Neuron (in vitro differentiated cells): ENCODE results near the gene AGAP1.

ENCODE experiments used
- H2AFZ ChIP-seq: one replicate; pipeline ENCODE4 v1.6.1; 2013; ENCODE audit warnings: low read depth, mild to moderate bottlenecking, inconsistent platforms, low read length, moderate library complexity
- H3K27me3 ChIP-seq: one replicate; pipeline ENCODE4 v1.6.1; 2013; ENCODE audit warnings: low read length; ENCODE audit not compliant: insufficient read depth
- H3K36me3 ChIP-seq: one replicate; pipeline ENCODE4 v1.6.1; 2013; ENCODE audit warnings: low read length; ENCODE audit not compliant: insufficient read depth
- H3K4me1 ChIP-seq: one replicate; pipeline ENCODE4 v1.6.1; 2013; ENCODE audit warnings: low read length; ENCODE audit not compliant: insufficient read depth
- H3K4me3 ChIP-seq: 2 replicates; pipeline ENCODE4 v1.5.1; 2013; ENCODE audit warnings: mild to moderate bottlenecking, low read length, moderate library complexity
- H3K9me3 ChIP-seq: one replicate; pipeline ENCODE4 v1.6.1; 2013; ENCODE audit warnings: low read length

Gene AGAP1

DNA sequence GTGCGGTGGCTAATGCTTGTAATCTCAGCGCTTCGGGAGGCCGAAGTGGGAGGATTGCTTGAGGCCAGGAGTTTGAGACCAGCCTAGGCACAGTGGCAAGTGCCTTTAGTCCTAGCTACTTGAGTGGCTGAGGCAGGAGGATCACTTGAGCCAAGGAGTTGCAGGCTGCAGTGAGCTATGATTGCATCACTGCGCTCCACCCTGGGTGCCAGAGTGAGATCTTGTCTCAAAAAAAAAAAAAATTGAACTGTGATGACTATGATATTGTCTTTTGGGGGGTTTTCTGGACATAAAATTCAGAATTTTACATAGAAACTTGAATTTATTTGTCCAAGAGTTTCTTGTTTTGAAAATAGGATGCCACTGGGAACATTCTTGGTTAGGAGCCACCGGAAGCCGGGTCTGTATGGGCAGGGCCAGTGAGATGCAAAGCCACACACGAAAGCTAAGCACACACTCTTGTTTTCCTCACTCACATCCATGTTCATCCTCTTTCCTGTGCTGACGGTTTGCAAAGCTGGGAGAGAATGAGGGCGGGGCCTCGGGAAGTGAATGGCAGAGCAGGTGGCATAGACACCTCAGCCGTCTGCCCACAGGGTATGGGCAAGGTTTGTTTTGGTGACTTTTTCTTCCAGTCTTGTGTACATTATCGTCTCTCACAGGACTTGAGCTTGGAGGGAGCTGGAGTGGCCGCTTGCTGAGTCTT, 12.6 kb downstream of the AGAP1 start:
- Histone ChIP-seq H3K36me3 (no peaks in the 10 kb centered on the region), H3K4me3 (no peak overlapping the region), H3K9me3 (no peaks in the 10 kb centered on the region), H3K4me1 (peaks cover 29% of the 10 kb centered on the region), H3K27me3 (no peaks in the 10 kb centered on the region), H2AFZ (no peak overlapping the region)

GRCh38 chr2:235506997-235507615, 13.3 kb downstream of the AGAP1 start:
- Histone ChIP-seq H2AFZ (no peak overlapping the region), H3K4me1 (peaks cover 23% of the 10 kb centered on the region), H3K27me3 (no peaks in the 10 kb centered on the region), H3K9me3 (no peaks in the 10 kb centered on the region), H3K4me3 (no peak overlapping the region), H3K36me3 (no peaks in the 10 kb centered on the region)

DNA sequence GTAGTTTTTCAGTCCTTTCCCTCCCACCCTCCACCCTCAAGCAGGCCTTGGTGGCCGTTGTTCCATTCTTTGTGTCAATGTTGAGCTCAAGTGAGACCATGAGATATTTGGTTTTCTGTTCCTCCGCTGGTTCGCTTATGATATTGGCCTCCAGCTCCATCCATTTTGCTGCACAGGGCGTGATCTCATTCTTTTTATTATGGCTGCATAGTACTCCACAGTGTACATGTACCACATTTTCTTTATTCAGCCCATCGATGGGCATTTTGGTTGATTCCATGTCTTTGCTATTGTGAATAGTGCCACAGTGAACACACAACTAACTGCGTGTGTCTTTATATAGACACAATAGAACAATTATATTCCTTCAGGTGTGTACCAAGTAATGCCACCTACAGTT, 14.1 kb downstream of the AGAP1 start:
- H3K9me3 ChIP-seq: no peaks in the 10 kb centered on the region
- H3K27me3 ChIP-seq: no peaks in the 10 kb centered on the region
- H3K36me3 ChIP-seq: no peaks in the 10 kb centered on the region
- peaks cover 17% of the 10 kb centered on the region for H3K4me1 ChIP-seq
- H3K4me3 ChIP-seq: no peak overlapping the region
- H2AFZ ChIP-seq: no peak overlapping the region

GRCh38 chr2:235508371-235509160, 14.7 kb downstream of the AGAP1 start:
- Histone ChIP-seq H2AFZ (no peak overlapping the region), H3K9me3 (no peaks in the 10 kb centered on the region), H3K4me3 (no peak overlapping the region), H3K4me1 (peaks cover 14% of the 10 kb centered on the region), H3K27me3 (no peaks in the 10 kb centered on the region), H3K36me3 (no peaks in the 10 kb centered on the region)

DNA sequence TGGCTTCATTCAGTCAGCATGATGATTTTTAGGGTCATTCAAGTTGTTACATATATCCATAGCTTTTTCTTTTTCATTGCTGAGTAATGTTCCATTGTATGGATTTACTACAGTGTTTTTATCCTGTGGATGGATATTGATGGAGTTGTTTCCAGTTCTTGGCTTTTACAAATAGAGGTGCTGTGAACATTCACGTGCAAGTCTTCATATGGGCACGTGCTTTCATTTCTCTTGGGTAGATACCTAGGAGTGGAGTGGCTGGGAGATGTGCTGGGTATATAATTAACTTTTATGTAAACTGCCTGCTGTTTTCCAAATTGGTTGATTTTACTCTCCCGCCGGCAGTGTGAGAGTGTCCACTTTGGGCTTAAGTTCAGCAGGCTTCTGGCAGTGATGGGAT, 16.5 kb downstream of the AGAP1 start:
- Histone ChIP-seq H3K36me3 (no peaks in the 10 kb centered on the region), H3K9me3 (peaks cover 3% of the 10 kb centered on the region), H3K4me1 (peaks cover 4% of the 10 kb centered on the region), H3K4me3 (no peak overlapping the region), H2AFZ (no peak overlapping the region), H3K27me3 (no peaks in the 10 kb centered on the region)

DNA sequence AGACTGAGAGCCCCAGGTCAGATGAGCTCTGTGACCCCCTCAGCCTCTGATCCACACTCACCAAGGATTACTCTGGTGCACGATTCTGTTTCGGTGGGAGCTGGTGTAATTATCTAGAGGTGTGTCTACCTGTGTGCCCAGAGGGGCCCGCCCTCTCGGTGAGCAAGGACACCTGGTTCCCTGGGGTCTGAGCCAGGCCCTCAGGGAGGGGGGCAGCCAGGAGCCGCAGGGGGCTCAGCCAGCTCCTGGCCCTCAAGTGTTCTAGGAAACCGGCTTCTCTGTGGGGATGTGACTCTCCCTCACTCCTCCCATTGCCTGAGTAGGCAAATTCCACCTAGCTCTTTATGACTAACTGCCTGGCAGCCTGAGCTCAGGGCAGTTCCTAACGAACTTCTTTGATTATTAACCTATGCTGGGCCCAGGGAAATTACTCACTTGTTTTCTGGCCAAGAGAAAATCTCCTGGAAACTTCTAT, 17.4 kb downstream of the AGAP1 start:
- Histone ChIP-seq H2AFZ (no peak overlapping the region), H3K4me1 (no peaks in the 10 kb centered on the region), H3K9me3 (peaks cover 3% of the 10 kb centered on the region), H3K4me3 (no peak overlapping the region), H3K27me3 (no peaks in the 10 kb centered on the region), H3K36me3 (no peaks in the 10 kb centered on the region)

DNA sequence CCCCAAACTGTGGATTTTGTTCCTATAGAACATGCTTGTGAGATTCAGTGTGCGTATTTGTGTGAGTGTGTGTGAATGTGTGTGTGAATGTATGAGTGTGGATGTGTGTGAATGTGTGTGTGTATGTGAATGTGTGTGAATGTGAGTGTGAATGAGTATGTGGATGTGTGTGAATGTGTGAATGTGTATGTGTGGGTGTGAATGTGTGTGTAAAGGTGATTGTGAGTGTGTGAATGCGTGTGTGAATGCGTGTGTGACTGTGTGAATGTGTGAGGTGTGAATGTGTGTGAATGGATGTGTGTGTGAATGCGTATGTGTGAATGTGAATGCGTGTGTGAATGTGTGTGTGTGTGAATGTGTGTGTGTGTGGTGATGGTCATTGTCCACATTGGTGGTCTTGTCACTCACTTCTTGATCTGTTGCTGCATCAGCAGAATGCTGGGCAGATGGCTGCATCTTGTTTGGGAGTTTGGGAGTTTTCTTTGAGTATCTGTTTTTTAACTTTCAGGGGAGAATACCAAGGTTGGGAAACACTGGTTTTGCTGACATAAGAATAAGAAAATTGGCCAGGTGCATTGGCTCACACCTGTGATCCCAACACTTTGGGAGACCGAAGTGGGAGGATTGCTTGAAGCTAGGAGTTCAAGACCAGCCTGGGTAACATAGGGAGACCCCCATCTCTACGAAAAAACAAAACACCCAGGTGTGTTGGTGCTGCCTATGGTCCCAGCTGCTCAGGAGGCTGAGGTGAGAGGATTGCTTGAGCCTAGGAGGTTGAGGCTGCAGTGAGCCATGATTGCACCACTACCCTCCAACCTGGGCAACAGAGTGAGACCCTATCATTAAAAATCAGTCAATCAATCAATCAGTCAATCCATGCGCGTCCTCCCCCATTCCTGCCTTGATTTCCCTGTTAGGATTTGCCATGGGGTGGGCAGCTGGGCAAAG, 18.2 kb downstream of the AGAP1 start:
- Histone ChIP-seq H3K27me3 (no peaks in the 10 kb centered on the region), H2AFZ (no peak overlapping the region), H3K9me3 (peaks cover 8% of the 10 kb centered on the region), H3K4me3 (no peak overlapping the region), H3K4me1 (no peaks in the 10 kb centered on the region), H3K36me3 (no peaks in the 10 kb centered on the region)

- no peaks in the 10 kb centered on the region for H3K36me3 ChIP-seq
- no peak overlapping the region for H3K4me3 ChIP-seq
- H3K4me1 ChIP-seq: no peaks in the 10 kb centered on the region
- H2AFZ ChIP-seq: no peak overlapping the region
- H3K9me3 ChIP-seq: peaks cover 8% of the 10 kb centered on the region
- no peaks in the 10 kb centered on the region for H3K27me3 ChIP-seq
Observed at GRCh38 chr2:235512699-235513053, 18.8 kb downstream of the AGAP1 start.

- no peaks in the 10 kb centered on the region for H3K27me3 ChIP-seq
- peaks cover 8% of the 10 kb centered on the region for H3K9me3 ChIP-seq
- H2AFZ ChIP-seq: no peak overlapping the region
- H3K4me1 ChIP-seq: no peaks in the 10 kb centered on the region
- no peaks in the 10 kb centered on the region for H3K36me3 ChIP-seq
- no peak overlapping the region for H3K4me3 ChIP-seq
Observed at GRCh38 chr2:235513984-235514626, 20.3 kb downstream of the AGAP1 start.

DNA sequence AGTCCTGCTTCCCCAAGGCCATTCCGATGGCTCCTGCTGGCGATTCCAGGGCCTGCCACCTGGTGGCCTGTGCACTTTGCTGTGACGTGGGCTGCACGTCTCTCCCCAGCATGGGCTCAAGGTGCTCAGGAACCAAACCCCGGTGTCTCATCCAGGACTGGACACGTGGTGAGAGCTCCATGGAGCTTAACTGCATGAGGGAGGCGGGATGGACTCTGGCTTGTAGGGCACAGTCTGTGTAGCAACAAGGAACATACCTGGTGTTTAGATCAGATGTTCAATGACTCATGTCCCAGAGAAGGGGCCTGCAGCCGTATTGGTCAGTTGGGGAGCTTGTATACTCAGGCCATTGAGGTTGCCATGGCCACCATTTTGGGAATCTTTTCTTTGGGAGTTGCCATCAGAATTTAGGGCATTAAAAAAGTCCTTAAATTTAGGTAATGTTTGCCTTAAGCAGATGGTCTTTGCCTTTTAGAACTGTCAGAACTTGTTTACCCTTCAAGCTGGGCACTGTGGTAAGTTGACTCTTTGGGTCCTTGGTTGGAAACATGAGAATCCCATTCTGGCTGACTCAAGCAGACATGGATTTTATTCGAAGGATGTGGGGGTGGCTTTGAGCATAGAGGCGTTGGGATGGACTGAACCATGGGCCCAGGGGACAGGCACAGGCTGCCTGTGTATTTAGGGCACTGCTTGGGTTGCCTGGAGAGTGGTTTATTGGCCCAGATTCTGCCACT, 21.0 kb downstream of the AGAP1 start:
- Histone ChIP-seq H3K4me1 (no peaks in the 10 kb centered on the region), H2AFZ (no peak overlapping the region), H3K27me3 (no peaks in the 10 kb centered on the region), H3K9me3 (peaks cover 8% of the 10 kb centered on the region), H3K4me3 (no peak overlapping the region), H3K36me3 (no peaks in the 10 kb centered on the region)

GRCh38 chr2:235515364-235515742, 21.5 kb downstream of the AGAP1 start:
- Histone ChIP-seq H3K9me3 (peaks cover 10% of the 10 kb centered on the region), H3K4me3 (no peak overlapping the region), H3K27me3 (no peaks in the 10 kb centered on the region), H3K4me1 (no peaks in the 10 kb centered on the region), H2AFZ (no peak overlapping the region), H3K36me3 (no peaks in the 10 kb centered on the region)

DNA sequence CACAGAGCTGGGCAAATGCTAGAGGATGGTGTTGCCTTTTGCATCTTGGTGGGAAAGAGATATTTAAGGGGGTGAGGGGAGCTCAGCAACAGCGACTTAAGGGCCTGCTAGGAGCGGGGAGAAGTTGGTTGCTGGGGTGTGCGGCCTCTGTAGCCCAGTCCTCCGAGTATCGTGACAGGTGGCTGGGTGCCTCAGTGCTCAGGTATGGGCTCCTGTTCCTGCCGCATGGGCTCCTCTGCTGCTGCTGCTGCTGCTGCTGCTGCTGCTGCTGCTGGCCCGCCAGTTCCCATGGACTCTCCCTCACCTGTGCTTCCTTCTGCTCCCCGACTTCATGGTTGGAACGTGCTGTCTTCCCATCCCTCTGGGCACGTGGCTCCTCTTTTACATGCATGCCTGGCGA, 22.0 kb downstream of the AGAP1 start:
- Histone ChIP-seq H3K4me1 (no peaks in the 10 kb centered on the region), H2AFZ (no peak overlapping the region), H3K27me3 (no peaks in the 10 kb centered on the region), H3K4me3 (no peak overlapping the region), H3K36me3 (no peaks in the 10 kb centered on the region), H3K9me3 (peaks cover 11% of the 10 kb centered on the region)
